Upper lobe of right lung (tissue), 1 donor: Measurements from ENCODE around the gene OLA1. TPM values are rescaled to one million over a fixed set of nuclear protein-coding genes. Genes with fewer than 3 reads are reported as not detected.

Experiments
- ATAC-seq: fragments of 200-7000 bp; cut with Tn5 transposase; one replicate; pipeline ENCODE4 v1.9.1; 2020; ENCODE audit warnings: mild to moderate bottlenecking, moderate library complexity
- DNase-seq: peaks from one replicate; pipeline ENCODE4 v3.0.0-alpha.2; 2020
- H3K27ac ChIP-seq: fragments of 200-600 bp; one replicate; pipeline ENCODE4 v1.8.0; 2022
- H3K27me3 ChIP-seq: fragments of 200-600 bp; one replicate; pipeline ENCODE4 v1.8.0; 2022; ENCODE audit warnings: mild to moderate bottlenecking
- H3K36me3 ChIP-seq: fragments of 200-600 bp; one replicate; pipeline ENCODE4 v1.8.0; 2022
- H3K4me1 ChIP-seq: fragments of 200-600 bp; one replicate; pipeline ENCODE4 v1.8.0; 2022
- H3K4me3 ChIP-seq: fragments of 200-600 bp; one replicate; pipeline ENCODE4 v1.8.0; 2022; ENCODE audit warnings: mild to moderate bottlenecking
- H3K9me3 ChIP-seq: fragments of 200-600 bp; one replicate; pipeline ENCODE4 v1.8.0; 2022
- CTCF ChIP-seq: fragments of 200-600 bp; IDR thresholded peaks from one replicate; pipeline ENCODE4 v1.8.0; 2022; ENCODE audit warnings: antibody characterized with exemption
- intact Hi-C: fragments of 100-400 bp; cut with DNase I; formaldehyde crosslinking; loops from one replicate; pipeline ENCODE4 v1.11.0; 2022
- total RNA-seq: library from RNA; stranded (reverse); fragmentation: NEBNext Ultra II Directional; extraction: Animal tissue kit (Norgen Biotek cat#: 25700); gene quantifications from one replicate; pipeline ENCODE4 v1.2.1, GENCODE V29; 2021
- donor health status: DM: no; HTN: yes; CAD: no; lungs with severe emphysema.

Gene OLA1
- total RNA-seq, 1 donor from 2014 or later, result 50.2 TPM

GRCh38 chr2:174048243-174048642, 200.1 kb downstream of the OLA1 start:
- Histone ChIP-seq H3K9me3 (no peaks in the 10 kb centered on the region), H3K27me3 (no peaks in the 10 kb centered on the region), H3K27ac (no peak overlapping the region), H3K4me1 (no peaks in the 10 kb centered on the region), H3K4me3 (no peak overlapping the region), H3K36me3 (no peaks in the 10 kb centered on the region)
- DNase-seq (no peak), ATAC-seq (no peak)
- intact Hi-C loops, result no loop called here
- no peak for TF ChIP-seq CTCF

GRCh38 chr2:174047746-174048145, 200.6 kb downstream of the OLA1 start:
- H3K4me1 ChIP-seq, result no peaks in the 10 kb centered on the region
- no peaks in the 10 kb centered on the region for H3K36me3 ChIP-seq
- intact Hi-C loops, result no loop called here
- DNase-seq (no peak), ATAC-seq (no peak)
- no peak overlapping the region for H3K27ac ChIP-seq
- no peak for TF ChIP-seq CTCF
- no peak overlapping the region for H3K4me3 ChIP-seq
- no peaks in the 10 kb centered on the region for H3K9me3 ChIP-seq
- no peaks in the 10 kb centered on the region for H3K27me3 ChIP-seq

- Histone ChIP-seq H3K9me3 (no peaks in the 10 kb centered on the region), H3K36me3 (no peaks in the 10 kb centered on the region), H3K27me3 (no peaks in the 10 kb centered on the region), H3K4me3 (no peak overlapping the region), H3K27ac (no peak overlapping the region), H3K4me1 (no peaks in the 10 kb centered on the region)
- DNase-seq, result no peak
- intact Hi-C loops, result no loop called here
- no peak for ATAC-seq
- no peak for TF ChIP-seq CTCF
Measured at GRCh38 chr2:174046172-174046571, 202.2 kb downstream of the OLA1 start.

- no peaks in the 10 kb centered on the region for H3K36me3 ChIP-seq
- peaks cover 2% of the 10 kb centered on the region for H3K4me1 ChIP-seq
- intact Hi-C loops, result no loop called here
- DNase-seq, result no peak
- no peak for ATAC-seq
- no peaks in the 10 kb centered on the region for H3K27me3 ChIP-seq
- no peak overlapping the region for H3K4me3 ChIP-seq
- TF ChIP-seq CTCF, result no peak
- no peaks in the 10 kb centered on the region for H3K9me3 ChIP-seq
- H3K27ac ChIP-seq, result no peak overlapping the region
Measured at GRCh38 chr2:174044556-174044955, 203.8 kb downstream of the OLA1 start.

GRCh38 chr2:174040417-174040701, 208.0 kb downstream of the OLA1 start:
- intact Hi-C loops, result no loop called here
- no peak for TF ChIP-seq CTCF
- Histone ChIP-seq H3K27me3 (no peaks in the 10 kb centered on the region), H3K4me1 (peaks cover 12% of the 10 kb centered on the region), H3K9me3 (no peaks in the 10 kb centered on the region), H3K36me3 (no peaks in the 10 kb centered on the region), H3K4me3 (no peak overlapping the region), H3K27ac (no peak overlapping the region)
- DNase-seq, result no peak
- no peak for ATAC-seq
